GM21825 (cell line): ENCODE results near the gene SIGLEC8.
"Not testable (repeated sequence)": the region's sequence is repeated elsewhere in the genome, so short reads cannot be mapped to it uniquely, and the experiment has no call there.

ENCODE experiments used
- ATAC-seq: cut with Tn5 transposase; IDR thresholded peaks from one replicate; pipeline ENCODE4 v1.9.1; 2021; ENCODE audit warnings: mild to moderate bottlenecking, moderate library complexity; ENCODE audit not compliant: unreplicated experiment

SIGLEC8 gene

GRCh38 chr19:51473009-51473707 is 14.9 kb upstream of the SIGLEC8 start:
- ATAC-seq: no peak

GRCh38 chr19:51472607-51473006 is 14.4 kb upstream of the SIGLEC8 start:
- ATAC-seq: no peak

- no peak for ATAC-seq
Observed at GRCh38 chr19:51471527-51471926, 13.3 kb upstream of the SIGLEC8 start.

- no peak for ATAC-seq
Observed at GRCh38 chr19:51470966-51471365, 12.7 kb upstream of the SIGLEC8 start.

- no peak for ATAC-seq
Observed at GRCh38 chr19:51469629-51470028, 11.4 kb upstream of the SIGLEC8 start.

- ATAC-seq: no peak
Observed at GRCh38 chr19:51469162-51469561, 10.9 kb upstream of the SIGLEC8 start.

- no peak for ATAC-seq
Observed at GRCh38 chr19:51468545-51468920, 10.3 kb upstream of the SIGLEC8 start.

- ATAC-seq: no peak
Observed at GRCh38 chr19:51467864-51468544, 9.8 kb upstream of the SIGLEC8 start.

- ATAC-seq: no peak
Observed at GRCh38 chr19:51466723-51467122, 8.5 kb upstream of the SIGLEC8 start.

- ATAC-seq: not testable (repeated sequence)
Observed at GRCh38 chr19:51463976-51464581, 5.8 kb upstream of the SIGLEC8 start.

GRCh38 chr19:51462681-51463080 is 4.4 kb upstream of the SIGLEC8 start:
- ATAC-seq: no peak

- ATAC-seq: no peak
Observed at GRCh38 chr19:51462276-51462675, 4.0 kb upstream of the SIGLEC8 start.

GRCh38 chr19:51461723-51462161 is 3.5 kb upstream of the SIGLEC8 start:
- no peak for ATAC-seq

- ATAC-seq: no peak
Observed at GRCh38 chr19:51460164-51460992, 2.1 kb upstream of the SIGLEC8 start.

- ATAC-seq: no peak
Observed at GRCh38 chr19:51458899-51459505, 748 bp upstream of the SIGLEC8 start.

GRCh38 chr19:51457351-51458013 is 772 bp downstream of the SIGLEC8 start:
- ATAC-seq: no peak

- no peak for ATAC-seq
Observed at GRCh38 chr19:51456541-51457290, 1.5 kb downstream of the SIGLEC8 start.

- ATAC-seq: no peak
Observed at GRCh38 chr19:51450730-51451307, 7.4 kb downstream of the SIGLEC8 start.

GRCh38 chr19:51448411-51449016 is 9.7 kb downstream of the SIGLEC8 start:
- no peak for ATAC-seq
